Skeletal muscle tissue (tissue), 4 donors: ENCODE results near the gene GRIA1. TPM values are rescaled to one million over a fixed set of nuclear protein-coding genes. Genes with fewer than 3 reads are reported as not detected.

Experiments used
- H3K27ac ChIP-seq: one replicate; pipeline ENCODE4 v1.7.0; 2013; ENCODE audit warnings: mild to moderate bottlenecking, low read depth, low read length, inconsistent platforms
- H3K27me3 ChIP-seq, 3 donors: one replicate each; pipeline ENCODE4 v1.7.0; 2013; ENCODE audit warnings: low read length in 3 of 3; ENCODE audit not compliant: control insufficient read depth in 3 of 3, insufficient read depth in 3 of 3
- H3K36me3 ChIP-seq, 3 donors: one replicate each; pipeline ENCODE4 v1.7.0; 2013; ENCODE audit warnings: low read length in 3 of 3; ENCODE audit not compliant: control insufficient read depth in 3 of 3, insufficient read depth in 3 of 3
- H3K4me1 ChIP-seq, 3 donors: one replicate each; pipeline ENCODE4 v1.7.0; 2013; ENCODE audit warnings: low read length in 3 of 3, mild to moderate bottlenecking in 3 of 3; ENCODE audit not compliant: control insufficient read depth in 3 of 3, insufficient read depth in 3 of 3
- H3K4me3 ChIP-seq, 3 donors: one replicate each; pipeline ENCODE4 v1.7.0; 2013; ENCODE audit warnings: low read length in 3 of 3
- H3K9ac ChIP-seq, 3 donors: one replicate each; pipeline ENCODE4 v1.7.0; 2013; ENCODE audit warnings: low read length in 3 of 3, mild to moderate bottlenecking in 3 of 3, moderate library complexity in 2 of 3, low read depth in 1 of 3
- H3K9me3 ChIP-seq, 3 donors: one replicate each; pipeline ENCODE4 v1.7.0; 2013; ENCODE audit warnings: low read length in 3 of 3; ENCODE audit not compliant: control insufficient read depth in 3 of 3
- total RNA-seq: library from RNA; depleted of rRNA; stranded (reverse); fragments of >200 nt; gene quantifications from one replicate; pipeline ENCODE4 v1.2.3, GENCODE V29; 2014
- donor health status: Osteomylitis.

Gene GRIA1
- total RNA-seq, 1 donor from 2014 or later = 1.0 TPM

DNA sequence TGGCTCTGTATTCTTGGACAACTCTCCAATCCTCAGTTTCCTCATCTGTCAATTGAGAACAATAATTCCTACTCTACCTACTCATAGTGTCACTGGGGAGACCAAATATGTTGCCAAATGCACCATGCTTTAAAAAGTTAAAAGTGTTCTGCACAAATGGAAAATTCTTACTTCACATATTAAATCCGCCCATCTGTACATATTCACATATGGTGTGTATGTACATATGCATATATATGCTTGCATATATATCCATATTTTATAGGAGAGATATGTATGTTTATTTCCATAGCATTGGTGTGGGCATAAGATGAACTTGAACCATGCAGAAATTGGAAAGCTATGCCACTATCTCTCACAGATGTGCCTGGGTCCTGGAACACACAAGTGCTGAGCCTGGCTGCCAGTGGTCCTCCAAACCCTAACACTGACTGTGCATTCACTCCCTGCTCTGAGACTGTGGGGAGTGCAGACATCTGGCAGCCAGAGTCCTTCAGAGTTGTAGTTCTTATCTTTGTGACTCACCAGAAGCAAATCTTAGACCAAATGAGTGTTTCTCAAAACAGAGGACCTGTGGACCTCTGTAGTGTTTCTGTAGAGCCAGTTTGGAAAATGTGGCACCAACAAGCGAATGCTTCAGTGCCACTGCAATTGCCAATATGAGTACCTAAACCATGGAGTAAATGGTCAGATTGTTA, 168.7 kb downstream of the GRIA1 start:
- Histone ChIP-seq H3K4me1 (no peaks in the 10 kb centered on the region), H3K27ac (no peak overlapping the region), H3K27me3 (peaks cover 0 to 3% (median 0%) of the 10 kb centered on the region in 3 donors), H3K9me3 (no peaks in the 10 kb centered on the region), H3K4me3 (no peak overlapping the region), H3K36me3 (no peaks in the 10 kb centered on the region), H3K9ac (no peak overlapping the region)

DNA sequence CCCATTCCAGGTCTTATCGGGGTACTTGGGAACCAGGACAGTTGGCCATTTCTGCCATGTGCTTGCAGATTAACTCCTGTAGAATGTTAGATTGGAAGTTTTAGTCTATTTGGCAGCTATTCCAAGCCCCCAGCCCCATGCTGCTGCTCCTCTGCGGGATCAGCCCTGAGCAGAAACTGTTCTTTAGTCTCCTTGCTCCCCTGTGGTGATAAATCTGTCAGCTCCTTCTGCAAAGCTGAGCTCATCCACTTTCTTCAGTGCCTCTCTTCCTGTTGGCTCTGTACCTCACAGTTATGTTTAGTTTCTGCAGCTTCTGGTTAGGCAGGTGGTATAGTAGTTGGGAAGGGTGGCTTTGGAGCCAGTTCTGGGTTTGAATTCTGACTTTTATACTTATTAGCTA, 170.4 kb downstream of the GRIA1 start:
- no peak overlapping the region for H3K4me3 ChIP-seq
- no peak overlapping the region for H3K9ac ChIP-seq
- no peaks in the 10 kb centered on the region for H3K36me3 ChIP-seq
- H3K4me1 ChIP-seq = no peaks in the 10 kb centered on the region
- H3K27me3 ChIP-seq = peaks cover 0 to 3% (median 0%) of the 10 kb centered on the region in 3 donors
- no peak overlapping the region for H3K27ac ChIP-seq
- no peaks in the 10 kb centered on the region for H3K9me3 ChIP-seq

DNA sequence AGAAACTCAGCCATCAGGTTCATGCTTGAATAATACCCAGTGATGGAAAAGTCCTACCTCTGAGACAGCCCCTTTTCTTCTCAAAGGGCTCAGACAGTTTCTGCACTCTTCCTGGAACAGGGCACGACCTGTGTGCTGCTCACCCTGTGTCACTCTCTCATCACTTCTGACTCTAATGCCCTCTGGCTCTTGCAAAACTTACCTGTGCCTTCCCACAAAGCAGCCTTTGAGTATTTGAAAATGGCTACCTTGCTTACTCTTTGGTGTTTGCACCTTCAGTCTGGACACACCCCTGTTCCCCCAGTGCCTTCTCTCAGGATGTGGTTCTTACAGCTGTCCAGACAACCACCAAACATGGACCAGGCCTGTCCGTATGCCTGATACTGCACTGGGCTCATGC, 171.4 kb downstream of the GRIA1 start:
- H3K4me1 ChIP-seq = no peaks in the 10 kb centered on the region
- H3K9me3 ChIP-seq = no peaks in the 10 kb centered on the region
- H3K27ac ChIP-seq = no peak overlapping the region
- H3K4me3 ChIP-seq = no peak overlapping the region
- no peak overlapping the region for H3K9ac ChIP-seq
- H3K36me3 ChIP-seq = no peaks in the 10 kb centered on the region
- H3K27me3 ChIP-seq = peaks cover 0 to 3% (median 0%) of the 10 kb centered on the region in 3 donors

DNA sequence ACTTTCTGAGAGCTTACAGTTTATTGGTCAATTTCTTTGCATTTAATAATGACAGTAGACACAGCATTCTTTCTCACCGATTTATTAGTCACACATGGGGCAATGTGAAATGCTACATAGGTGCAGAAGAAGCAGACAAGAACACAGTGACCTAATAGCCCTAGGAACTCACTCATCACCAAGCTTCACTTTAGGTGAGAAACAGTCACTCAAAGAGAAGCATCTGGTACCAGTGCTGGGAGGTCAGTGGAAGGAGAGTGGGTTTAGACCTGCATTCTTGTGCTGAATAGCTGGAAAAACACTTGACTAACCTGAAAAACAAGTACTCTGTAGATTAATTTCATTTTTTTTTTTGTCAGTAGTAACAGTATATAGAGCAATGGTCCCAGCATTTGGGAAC, 179.6 kb downstream of the GRIA1 start:
- Histone ChIP-seq H3K4me3 (no peak overlapping the region), H3K4me1 (peaks cover 0 to 2% (median 0%) of the 10 kb centered on the region in 3 donors), H3K9me3 (peaks cover 0 to 2% (median 0%) of the 10 kb centered on the region in 3 donors), H3K27ac (no peak overlapping the region), H3K27me3 (no peaks in the 10 kb centered on the region), H3K36me3 (no peaks in the 10 kb centered on the region), H3K9ac (no peak overlapping the region)

DNA sequence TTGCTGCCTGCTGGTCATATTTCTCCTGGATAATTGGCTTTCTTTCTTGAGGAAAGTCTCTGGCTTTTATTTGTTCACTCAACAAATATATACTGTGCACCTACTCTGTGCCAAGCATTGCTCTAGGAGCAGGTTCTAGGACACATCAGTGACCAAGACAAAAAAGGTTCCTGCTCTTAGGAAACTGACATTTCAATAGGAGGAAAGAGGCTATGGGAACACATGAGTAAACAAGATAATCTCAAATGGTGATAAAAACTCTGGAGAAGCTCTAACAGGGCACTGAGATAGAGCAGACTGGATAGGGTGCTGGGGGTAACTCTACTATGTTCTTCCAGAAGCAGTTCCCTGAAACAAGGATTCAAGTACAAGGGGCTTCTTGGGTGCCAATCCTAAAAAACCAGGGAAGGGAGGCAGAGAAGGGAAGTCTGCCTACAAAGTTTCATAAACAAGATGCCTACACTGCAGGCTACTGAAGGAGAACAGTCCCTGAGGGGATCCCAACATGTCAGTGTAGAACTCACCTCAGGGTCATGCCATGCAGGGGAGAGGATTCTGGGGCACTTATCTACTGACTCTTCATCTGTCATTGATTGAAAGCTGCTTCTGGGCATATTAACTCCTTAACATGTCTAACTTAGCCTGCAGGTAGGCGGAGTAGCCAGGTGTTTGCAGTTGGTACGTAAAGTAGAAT, 181.3 kb downstream of the GRIA1 start:
- Histone ChIP-seq H3K9me3 (peaks cover 0 to 2% (median 0%) of the 10 kb centered on the region in 3 donors), H3K4me1 (peaks cover 0 to 2% (median 0%) of the 10 kb centered on the region in 3 donors), H3K27ac (no peak overlapping the region), H3K27me3 (peaks cover 0 to 5% (median 0%) of the 10 kb centered on the region in 3 donors), H3K9ac (no peak overlapping the region), H3K36me3 (no peaks in the 10 kb centered on the region), H3K4me3 (no peak overlapping the region)

DNA sequence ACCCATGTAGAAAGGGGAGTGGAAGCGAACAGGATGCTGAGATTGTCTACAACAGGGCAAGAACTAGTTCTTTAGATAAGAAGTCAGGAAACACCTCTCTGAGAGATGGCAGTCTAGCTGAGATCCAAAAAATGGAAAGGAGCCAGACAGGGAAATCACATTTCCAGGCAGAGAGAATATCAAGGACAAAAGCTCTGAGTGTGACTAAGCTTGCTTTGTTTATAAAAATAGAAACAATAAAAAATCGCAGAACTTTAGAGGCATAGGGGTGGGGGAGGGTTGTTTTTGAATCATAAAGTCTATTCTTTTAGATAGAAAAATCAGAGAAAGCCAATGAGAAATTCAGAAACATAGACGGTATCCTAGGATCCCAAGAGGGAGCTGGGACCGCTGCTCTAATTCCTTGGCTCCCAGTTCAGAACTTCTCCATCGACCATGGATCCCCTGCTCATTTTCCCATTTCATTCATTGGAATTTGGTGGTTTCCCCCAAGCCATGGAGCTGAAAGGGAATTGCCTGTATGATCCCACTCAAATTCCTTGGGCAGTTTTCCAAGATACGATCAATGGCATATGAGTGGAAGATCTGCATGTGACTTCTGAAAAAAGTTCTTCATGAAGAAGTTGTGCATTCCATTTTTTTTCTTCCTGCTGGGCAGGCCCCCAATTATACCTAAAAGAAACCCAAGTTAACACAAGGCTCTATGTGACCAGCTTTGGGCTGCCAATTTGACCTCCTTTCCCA, 182.0 kb downstream of the GRIA1 start:
- Histone ChIP-seq H3K36me3 (no peaks in the 10 kb centered on the region), H3K9me3 (peaks cover 0 to 2% (median 0%) of the 10 kb centered on the region in 3 donors), H3K4me1 (peaks cover 0 to 2% (median 0%) of the 10 kb centered on the region in 3 donors), H3K4me3 (no peak overlapping the region), H3K27ac (no peak overlapping the region), H3K27me3 (peaks cover 0 to 5% (median 0%) of the 10 kb centered on the region in 3 donors), H3K9ac (no peak overlapping the region)

DNA sequence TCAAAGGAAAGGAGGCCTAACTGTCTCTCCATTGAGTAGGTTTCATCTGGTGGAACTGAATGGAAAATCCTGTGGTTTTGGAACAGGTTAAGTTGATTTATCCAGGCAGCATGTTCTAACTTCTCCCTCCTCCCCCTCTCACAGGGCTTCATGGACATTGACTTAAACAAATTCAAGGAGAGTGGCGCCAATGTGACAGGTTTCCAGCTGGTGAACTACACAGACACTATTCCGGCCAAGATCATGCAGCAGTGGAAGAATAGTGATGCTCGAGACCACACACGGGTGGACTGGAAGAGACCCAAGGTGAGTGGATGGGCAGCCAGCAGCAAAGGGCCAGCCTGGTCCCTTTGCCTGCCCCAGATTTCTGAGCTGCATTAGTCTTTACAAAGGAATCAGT, 183.9 kb downstream of the GRIA1 start:
- no peak overlapping the region for H3K9ac ChIP-seq
- no peak overlapping the region for H3K27ac ChIP-seq
- H3K36me3 ChIP-seq = no peaks in the 10 kb centered on the region
- no peak overlapping the region for H3K4me3 ChIP-seq
- peaks cover 0 to 5% (median 0%) of the 10 kb centered on the region in 3 donors for H3K27me3 ChIP-seq
- H3K9me3 ChIP-seq = peaks cover 0 to 2% (median 0%) of the 10 kb centered on the region in 3 donors
- peaks cover 0 to 2% (median 0%) of the 10 kb centered on the region in 3 donors for H3K4me1 ChIP-seq

DNA sequence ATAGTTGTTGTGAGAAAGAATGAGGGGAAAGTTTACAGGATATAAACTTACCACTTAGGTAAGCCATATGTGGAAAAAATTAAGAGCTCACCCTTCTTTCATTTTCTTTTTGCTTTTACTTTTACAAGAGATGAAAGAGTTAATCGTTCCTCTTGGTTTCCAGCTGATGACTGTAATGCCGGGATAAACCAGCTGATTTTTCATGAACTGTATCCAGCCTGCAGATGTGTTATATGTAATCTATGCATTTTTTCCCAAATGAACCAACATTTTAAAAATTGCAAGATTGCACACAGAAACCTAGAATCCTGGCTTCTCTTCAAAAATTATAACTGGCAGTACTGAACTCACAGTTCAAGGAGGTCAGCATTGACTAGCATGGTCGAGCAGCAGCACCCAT, 185.9 kb downstream of the GRIA1 start:
- H3K4me3 ChIP-seq = no peak overlapping the region
- H3K27ac ChIP-seq = no peak overlapping the region
- no peak overlapping the region for H3K9ac ChIP-seq
- H3K9me3 ChIP-seq = peaks cover 0 to 2% (median 0%) of the 10 kb centered on the region in 3 donors
- peaks cover 0 to 5% (median 0%) of the 10 kb centered on the region in 3 donors for H3K27me3 ChIP-seq
- peaks cover 0 to 2% (median 0%) of the 10 kb centered on the region in 3 donors for H3K4me1 ChIP-seq
- H3K36me3 ChIP-seq = no peaks in the 10 kb centered on the region

DNA sequence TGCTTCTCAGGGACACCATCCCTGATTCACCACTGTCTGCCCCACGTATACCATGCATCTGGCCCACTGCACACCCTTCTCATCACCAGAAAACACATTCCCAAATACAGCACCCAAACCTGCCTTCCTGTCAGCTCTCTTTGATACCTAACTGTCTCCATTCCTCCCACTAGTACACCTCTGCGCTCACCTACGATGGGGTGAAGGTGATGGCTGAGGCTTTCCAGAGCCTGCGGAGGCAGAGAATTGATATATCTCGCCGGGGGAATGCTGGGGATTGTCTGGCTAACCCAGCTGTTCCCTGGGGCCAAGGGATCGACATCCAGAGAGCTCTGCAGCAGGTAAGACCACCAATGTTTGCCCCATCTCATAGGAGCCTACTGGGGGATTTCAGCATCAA, 186.4 kb downstream of the GRIA1 start:
- peaks cover 0 to 2% (median 0%) of the 10 kb centered on the region in 3 donors for H3K9me3 ChIP-seq
- H3K4me3 ChIP-seq = no peak overlapping the region
- H3K27ac ChIP-seq = no peak overlapping the region
- peaks cover 0 to 5% (median 0%) of the 10 kb centered on the region in 3 donors for H3K27me3 ChIP-seq
- H3K9ac ChIP-seq = no peak overlapping the region
- peaks cover 0 to 2% (median 0%) of the 10 kb centered on the region in 3 donors for H3K4me1 ChIP-seq
- H3K36me3 ChIP-seq = no peaks in the 10 kb centered on the region
